Neural progenitor cell (in vitro differentiated cells): ENCODE measurements around the gene TBCB. TPM values are rescaled to one million over a fixed set of nuclear protein-coding genes. Genes with fewer than 3 reads are reported as not detected.

Experiments
- DNase-seq: peaks from one replicate; pipeline ENCODE4 v3.0.0-alpha.2; 2016; ENCODE audit warnings: low spot score
- H2AFZ ChIP-seq: fragments of 200-600 bp; sonication (generic); replicated peaks from 2 replicates; pipeline ENCODE4 v1.6.1; 2016; ENCODE audit warnings: antibody characterized with exemption
- H3F3A ChIP-seq: fragments of 200-600 bp; sonication (generic); 2 replicates; pipeline ENCODE4 v1.6.1; 2016; ENCODE audit warnings: antibody characterized with exemption, low read depth
- H3K27ac ChIP-seq: fragments of 200-600 bp; sonication (generic); 2 replicates; pipeline ENCODE4 v1.5.1; 2016; ENCODE audit warnings: mild to moderate bottlenecking
- H3K27me3 ChIP-seq: fragments of 200-600 bp; sonication (generic); 2 replicates; pipeline ENCODE4 v1.6.1; 2016; ENCODE audit warnings: mild to moderate bottlenecking, moderate library complexity
- H3K36me3 ChIP-seq: fragments of 200-600 bp; sonication (generic); 2 replicates; pipeline ENCODE4 v1.5.1; 2016
- H3K4me1 ChIP-seq: fragments of 200-600 bp; sonication (generic); 2 replicates; pipeline ENCODE4 v1.6.1; 2016; ENCODE audit warnings: mixed run types
- H3K4me2 ChIP-seq: fragments of 200-600 bp; sonication (generic); 2 replicates; pipeline ENCODE4 v1.6.1; 2016
- H3K4me3 ChIP-seq: fragments of 200-600 bp; sonication (generic); 2 replicates; pipeline ENCODE4 v1.5.1; 2016
- H3K79me2 ChIP-seq: fragments of 200-600 bp; sonication (generic); 2 replicates; pipeline ENCODE4 v1.6.1; 2016; ENCODE audit warnings: low read depth
- H3K9ac ChIP-seq: fragments of 200-600 bp; sonication (generic); 2 replicates; pipeline ENCODE4 v1.6.1; 2016
- H3K9me3 ChIP-seq: fragments of 200-600 bp; sonication (generic); 2 replicates; pipeline ENCODE4 v1.5.1; 2016; ENCODE audit warnings: low read depth
- H4K20me1 ChIP-seq: fragments of 200-600 bp; sonication (generic); 2 replicates; pipeline ENCODE4 v1.6.1; 2016; ENCODE audit warnings: low read depth
- H3K27ac Mint-ChIP-seq: 3 replicates; pipeline ENCODE4 v1.8.0; 2021; ENCODE audit warnings: mixed read lengths
- H3K27me3 Mint-ChIP-seq: 2 replicates; pipeline ENCODE4 v1.8.0; 2022; ENCODE audit warnings: low read depth, mild to moderate bottlenecking, inconsistent platforms, moderate library complexity, mixed read lengths; ENCODE audit not compliant: insufficient read depth
- H3K36me3 Mint-ChIP-seq: 3 replicates; pipeline ENCODE4 v1.8.0; 2021; ENCODE audit warnings: mixed read lengths
- H3K4me1 Mint-ChIP-seq: 3 replicates; pipeline ENCODE4 v1.8.0; 2021; ENCODE audit warnings: mixed read lengths
- H3K4me3 Mint-ChIP-seq: 3 replicates; pipeline ENCODE4 v1.8.0; 2021; ENCODE audit warnings: mild to moderate bottlenecking, moderate library complexity, mixed read lengths
- H3K9me3 Mint-ChIP-seq: 3 replicates; pipeline ENCODE4 v1.8.0; 2020; ENCODE audit warnings: mixed read lengths
- EZH2 ChIP-seq: fragments of 200-600 bp; sonication (generic); IDR thresholded peaks from 2 replicates; pipeline ENCODE4 v1.6.1; 2017; ENCODE audit warnings: antibody characterized with exemption, mild to moderate bottlenecking, moderate library complexity
- EZH2phosphoT487 ChIP-seq: fragments of 200-600 bp; sonication (generic); IDR thresholded peaks from 2 replicates; pipeline ENCODE4 v1.6.1; 2017; ENCODE audit warnings: antibody characterized with exemption
- total RNA-seq: library from RNA; depleted of rRNA; stranded (reverse); fragments of >200 nt; gene quantifications from 2 replicates; pipeline ENCODE4 v1.2.3, GENCODE V29; 2015; ENCODE audit warnings: low replicate concordance
- TF ChIP-seq, protein P1 (sequence below): fragments of 200-600 bp; sonication (generic); IDR thresholded peaks from 2 replicates; pipeline ENCODE4 v1.5.1; 2017; ENCODE audit warnings: antibody characterized with exemption, mild to moderate bottlenecking

The TBCB gene
- total RNA-seq, 1 donor from 2014 or later: 166 TPM

DNA sequence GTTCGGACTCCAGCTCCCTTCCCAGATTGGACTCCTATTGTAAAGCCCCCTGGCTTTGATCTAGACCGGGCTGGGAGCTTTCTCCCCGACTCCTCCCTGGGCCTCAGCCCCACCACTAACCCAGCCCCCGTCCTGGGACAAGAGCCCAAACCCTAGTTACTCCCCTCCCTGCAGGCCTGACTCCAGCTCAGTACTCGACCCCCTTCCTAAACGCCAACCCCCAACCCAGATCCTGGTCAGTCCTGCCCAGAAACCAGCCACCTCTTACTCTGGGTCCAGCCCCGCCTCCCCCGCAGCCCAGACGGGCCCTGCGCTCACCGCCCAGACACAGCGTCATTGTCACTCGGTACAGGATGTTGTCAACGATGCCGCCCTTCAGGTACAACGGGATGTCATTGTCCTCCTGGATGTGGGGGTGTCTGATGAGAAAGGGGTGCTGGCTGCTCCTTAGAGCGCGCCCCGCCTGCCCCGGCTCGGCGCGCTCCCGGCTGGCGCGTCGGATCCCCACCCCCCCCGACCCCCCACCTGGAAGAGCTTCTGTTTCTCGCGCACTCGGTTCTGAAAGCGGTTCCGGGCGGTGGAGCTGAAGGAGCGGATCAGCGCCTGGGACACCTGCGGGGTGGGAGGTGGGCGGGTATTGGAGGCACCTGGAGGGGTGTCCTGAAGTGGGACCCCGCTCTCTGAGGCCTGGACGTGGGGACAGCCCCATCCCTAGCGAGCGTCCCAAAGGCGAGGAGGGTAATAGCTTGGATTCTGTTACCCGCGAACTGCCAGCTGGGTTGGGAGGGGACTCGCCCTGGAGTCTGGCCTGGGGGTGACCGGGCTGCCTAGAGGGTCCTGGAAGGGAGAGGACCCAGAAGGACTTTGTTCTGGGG lies 36.1 kb downstream of the TBCB start:
- Mint-ChIP-seq H3K36me3 (peaks cover 17% of the 10 kb centered on the region), H3K4me3 (no peak overlapping the region), H3K9me3 (no peaks in the 10 kb centered on the region), H3K4me1 (peaks cover 10% of the 10 kb centered on the region), H3K27me3 (peaks cover 4% of the 10 kb centered on the region), H3K27ac (no peak overlapping the region)
- Histone ChIP-seq H4K20me1 (no peaks in the 10 kb centered on the region), H3K4me3 (no peak overlapping the region), H3K9me3 (no peaks in the 10 kb centered on the region), H3K9ac (no peak overlapping the region), H3K27me3 (no peaks in the 10 kb centered on the region), H2AFZ (no peak overlapping the region), H3K79me2 (no peaks in the 10 kb centered on the region), H3F3A (no peaks in the 10 kb centered on the region), H3K4me1 (peaks cover 4% of the 10 kb centered on the region), H3K36me3 (no peaks in the 10 kb centered on the region), H3K27ac (no peak overlapping the region), H3K4me2 (no peak overlapping the region)
- DNase-seq: no peak
- TF ChIP-seq EZH2phosphoT487 (no peak), EZH2 (no peak)
- TF ChIP-seq, protein P1, sequence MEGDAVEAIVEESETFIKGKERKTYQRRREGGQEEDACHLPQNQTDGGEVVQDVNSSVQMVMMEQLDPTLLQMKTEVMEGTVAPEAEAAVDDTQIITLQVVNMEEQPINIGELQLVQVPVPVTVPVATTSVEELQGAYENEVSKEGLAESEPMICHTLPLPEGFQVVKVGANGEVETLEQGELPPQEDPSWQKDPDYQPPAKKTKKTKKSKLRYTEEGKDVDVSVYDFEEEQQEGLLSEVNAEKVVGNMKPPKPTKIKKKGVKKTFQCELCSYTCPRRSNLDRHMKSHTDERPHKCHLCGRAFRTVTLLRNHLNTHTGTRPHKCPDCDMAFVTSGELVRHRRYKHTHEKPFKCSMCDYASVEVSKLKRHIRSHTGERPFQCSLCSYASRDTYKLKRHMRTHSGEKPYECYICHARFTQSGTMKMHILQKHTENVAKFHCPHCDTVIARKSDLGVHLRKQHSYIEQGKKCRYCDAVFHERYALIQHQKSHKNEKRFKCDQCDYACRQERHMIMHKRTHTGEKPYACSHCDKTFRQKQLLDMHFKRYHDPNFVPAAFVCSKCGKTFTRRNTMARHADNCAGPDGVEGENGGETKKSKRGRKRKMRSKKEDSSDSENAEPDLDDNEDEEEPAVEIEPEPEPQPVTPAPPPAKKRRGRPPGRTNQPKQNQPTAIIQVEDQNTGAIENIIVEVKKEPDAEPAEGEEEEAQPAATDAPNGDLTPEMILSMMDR: no peak

DNA sequence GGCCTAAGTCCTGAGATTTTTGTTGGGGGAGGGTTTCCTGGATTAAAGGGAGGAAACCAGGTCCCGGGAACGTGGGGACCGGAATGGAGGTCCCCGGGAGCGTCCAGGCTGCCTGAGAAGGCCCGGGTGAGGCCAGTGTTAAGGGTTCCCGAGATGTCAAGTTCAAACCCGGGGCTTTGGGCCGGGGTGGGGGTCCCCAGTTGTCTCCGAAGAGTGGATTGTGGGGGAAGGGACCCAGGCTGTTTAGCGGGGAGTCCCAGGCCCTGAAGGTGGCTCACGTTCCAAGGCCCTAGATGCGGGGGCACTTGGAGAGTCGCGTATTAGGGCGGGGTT lies 36.7 kb downstream of the TBCB start:
- no peak overlapping the region for H2AFZ ChIP-seq
- Mint-ChIP-seq H3K27me3 (peaks cover 4% of the 10 kb centered on the region), H3K4me1 (peaks cover 11% of the 10 kb centered on the region), H3K9me3 (no peaks in the 10 kb centered on the region), H3K36me3 (peaks cover 13% of the 10 kb centered on the region), H3K4me3 (no peak overlapping the region), H3K27ac (no peak overlapping the region)
- no peak overlapping the region for H3K9ac ChIP-seq
- no peaks in the 10 kb centered on the region for H3K79me2 ChIP-seq
- no peak overlapping the region for H3K27ac ChIP-seq
- no peaks in the 10 kb centered on the region for H3F3A ChIP-seq
- H3K9me3 ChIP-seq: no peaks in the 10 kb centered on the region
- TF ChIP-seq, protein P1: no peak
- TF ChIP-seq EZH2phosphoT487 (no peak), EZH2 (no peak)
- H4K20me1 ChIP-seq: no peaks in the 10 kb centered on the region
- no peak overlapping the region for H3K4me2 ChIP-seq
- no peaks in the 10 kb centered on the region for H3K36me3 ChIP-seq
- no peaks in the 10 kb centered on the region for H3K27me3 ChIP-seq
- H3K4me1 ChIP-seq: peaks cover 4% of the 10 kb centered on the region
- H3K4me3 ChIP-seq: no peak overlapping the region
- DNase-seq: no peak

DNA sequence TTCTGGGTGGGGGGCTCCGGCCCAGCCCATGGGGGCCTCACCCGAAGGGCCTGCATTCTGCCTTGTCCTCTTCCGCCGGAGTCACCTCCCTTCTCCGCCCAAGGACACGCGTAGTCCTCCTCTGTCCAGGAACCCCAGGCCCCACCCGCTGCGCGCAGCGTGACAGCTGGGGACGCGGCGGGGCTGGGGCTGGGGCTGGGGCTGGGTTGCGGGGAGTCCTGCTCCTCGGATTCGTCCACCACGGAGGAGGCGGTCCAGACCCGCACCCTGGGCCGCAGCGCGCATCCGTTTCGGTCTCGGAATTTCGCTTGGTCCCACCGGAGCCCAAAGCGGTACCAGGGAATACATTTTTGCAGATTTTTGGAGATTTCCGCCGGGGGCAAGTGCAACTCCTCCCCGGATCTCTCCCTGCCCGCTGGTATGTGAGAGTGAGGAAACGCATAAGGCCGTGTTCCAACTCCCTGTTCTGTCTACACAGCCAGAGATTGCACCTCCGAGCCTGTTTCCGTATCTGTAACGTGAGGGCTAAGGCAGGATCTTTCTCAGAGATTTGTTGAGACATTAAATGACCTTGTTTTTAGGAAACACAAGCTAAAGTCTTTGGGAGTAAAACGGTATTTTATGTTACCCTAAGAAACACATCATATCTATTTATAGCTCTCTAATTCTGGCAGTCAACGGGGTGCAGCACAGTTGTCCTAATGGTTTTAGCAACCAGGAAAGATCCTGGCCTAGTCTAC lies 37.3 kb downstream of the TBCB start, which contains the start of gene COX7A1:
COX7A1 (minus strand) TSS at position 96 of the 740 bp plus-strand sequence; CDS start at position 56, 40 bp downstream.
- H3K27ac Mint-ChIP-seq: no peak within 1 kb of the TSS
- peaks cover 11% of the 10 kb centered on the region for H3K36me3 Mint-ChIP-seq
- no peaks in the 10 kb centered on the region for H4K20me1 ChIP-seq
- H3K4me3 Mint-ChIP-seq: no peak within 1 kb of the TSS
- DNase-seq: no peak
- H3F3A ChIP-seq: no peaks in the 10 kb centered on the region
- H3K9ac ChIP-seq: no peak within 1 kb of the TSS
- H3K9me3 ChIP-seq: no peaks in the 10 kb centered on the region
- no peaks in the 10 kb centered on the region for H3K9me3 Mint-ChIP-seq
- TF ChIP-seq, protein P1: no peak
- TF ChIP-seq EZH2: no peak
- TF ChIP-seq EZH2phosphoT487: no peak
- H3K36me3 ChIP-seq: no peaks in the 10 kb centered on the region
- no peak within 1 kb of the TSS for H3K4me3 ChIP-seq
- H3K79me2 ChIP-seq: no peaks in the 10 kb centered on the region
- no peak within 1 kb of the TSS for H3K4me2 ChIP-seq
- no peak within 1 kb of the TSS for H2AFZ ChIP-seq
- peaks cover 4% of the 10 kb centered on the region for H3K27me3 Mint-ChIP-seq
- peaks cover 13% of the 10 kb centered on the region for H3K4me1 Mint-ChIP-seq
- H3K4me1 ChIP-seq: peaks cover 4% of the 10 kb centered on the region
- no peaks in the 10 kb centered on the region for H3K27me3 ChIP-seq
- H3K27ac ChIP-seq: no peak within 1 kb of the TSS
